ENCODE results near the gene RNF123.

The RNF123 gene

GRCh38 chr3:49659756-49660155 is 29.6 kb upstream of the RNF123 start:
- no peak for DNase-seq

GRCh38 chr3:49661281-49661680 is 28.1 kb upstream of the RNF123 start:
- no peak for DNase-seq

- no peak for DNase-seq
These were observed 27.3 kb upstream of the RNF123 start for GRCh38 chr3:49662021-49662420.

GRCh38 chr3:49662720-49663413 is 26.5 kb upstream of the RNF123 start:
- DNase-seq: no peak

GRCh38 chr3:49663831-49664230 is 25.5 kb upstream of the RNF123 start:
- no peak for DNase-seq

- DNase-seq: no peak
These were observed 25.1 kb upstream of the RNF123 start for GRCh38 chr3:49664300-49664699.

GRCh38 chr3:49665822-49666519 is 23.4 kb upstream of the RNF123 start:
- no peak for DNase-seq

GRCh38 chr3:49666592-49666991 is 22.8 kb upstream of the RNF123 start:
- no peak for DNase-seq

GRCh38 chr3:49667701-49668413 is 21.5 kb upstream of the RNF123 start:
- no peak for DNase-seq

- DNase-seq: no peak
These were observed 21.0 kb upstream of the RNF123 start for GRCh38 chr3:49668414-49668797.

- no peak for DNase-seq
These were observed 20.5 kb upstream of the RNF123 start for GRCh38 chr3:49668861-49669260.

GRCh38 chr3:49669352-49669751 is 20.0 kb upstream of the RNF123 start:
- no peak for DNase-seq

- no peak for DNase-seq
These were observed 18.4 kb upstream of the RNF123 start for GRCh38 chr3:49670940-49671290.

GRCh38 chr3:49671291-49672288 is 17.8 kb upstream of the RNF123 start:
- DNase-seq: no peak

GRCh38 chr3:49673121-49673714 is 16.1 kb upstream of the RNF123 start:
- DNase-seq: no peak

GRCh38 chr3:49673715-49674496 is 15.5 kb upstream of the RNF123 start, which contains the start of gene APEH:
Gene APEH, plus strand, starts transcription at chr3:49674351. Its CDS starts 51 bp downstream, at chr3:49674402.
- no peak for DNase-seq

- DNase-seq: no peak
These were observed 14.8 kb upstream of the RNF123 start for GRCh38 chr3:49674497-49674983.

GRCh38 chr3:49675912-49676311 is 13.4 kb upstream of the RNF123 start:
- no peak for DNase-seq

- DNase-seq: no peak
These were observed 8.7 kb upstream of the RNF123 start for GRCh38 chr3:49680493-49681231.

GRCh38 chr3:49681232-49681522 is 8.2 kb upstream of the RNF123 start:
- no peak for DNase-seq

- no peak for DNase-seq
These were observed 7.8 kb upstream of the RNF123 start for GRCh38 chr3:49681543-49681942.
